Mesenchymal stem cell (in vitro differentiated cells and primary cell): Measurements from ENCODE around the gene HMGCL.
A peak's percentile ranks its signal among the peaks of the same experiment; 100 is the strongest.

Experiments used
- DNase-seq: peaks from one replicate; pipeline ENCODE4 v3.0.0-alpha.2; 2013
- H2AFZ ChIP-seq: one replicate; pipeline ENCODE4 v1.6.1; 2013; ENCODE audit warnings: low read depth, mild to moderate bottlenecking, control low read depth, inconsistent platforms, low read length, moderate library complexity
- H2AK5ac ChIP-seq: 2 replicates; pipeline ENCODE4 v1.6.1; 2013; ENCODE audit warnings: low read length, moderate library complexity, mild to moderate bottlenecking, inconsistent platforms; ENCODE audit not compliant: severe bottlenecking
- H2BK120ac ChIP-seq: one replicate; pipeline ENCODE4 v1.6.1; 2013; ENCODE audit warnings: low read depth, mild to moderate bottlenecking, inconsistent platforms, low read length, moderate library complexity
- H2BK12ac ChIP-seq, 2 experiments: one replicate each; pipeline ENCODE4 v1.6.1; 2013; ENCODE audit warnings: inconsistent platforms in 2 of 2, low read length in 2 of 2, mild to moderate bottlenecking in 2 of 2, moderate library complexity in 2 of 2, control low read depth in 1 of 2
- H2BK15ac ChIP-seq: one replicate; pipeline ENCODE4 v1.6.1; 2013; ENCODE audit warnings: mild to moderate bottlenecking, low read depth, inconsistent platforms; ENCODE audit not compliant: poor library complexity, severe bottlenecking
- H2BK5ac ChIP-seq: 2 replicates; pipeline ENCODE4 v1.6.1; 2013; ENCODE audit warnings: low read depth, mild to moderate bottlenecking, low read length, control low read depth, inconsistent platforms; ENCODE audit not compliant: poor library complexity, severe bottlenecking
- H3K14ac ChIP-seq, 2 experiments: one replicate each; pipeline ENCODE4 v1.6.1; 2013; ENCODE audit warnings: inconsistent platforms in 2 of 2, low read length in 2 of 2, control low read depth in 1 of 2, mild to moderate bottlenecking in 1 of 2, moderate library complexity in 1 of 2
- H3K18ac ChIP-seq, 2 experiments: one replicate each; pipeline ENCODE4 v1.6.1; 2013; ENCODE audit warnings: inconsistent platforms in 2 of 2, low read length in 2 of 2, control low read depth in 1 of 2, low read depth in 1 of 2, mild to moderate bottlenecking in 1 of 2
- H3K23ac ChIP-seq, 2 experiments: one replicate each; pipeline ENCODE4 v1.6.1; 2013; ENCODE audit warnings: inconsistent platforms in 2 of 2, low read length in 2 of 2, mild to moderate bottlenecking in 2 of 2, moderate library complexity in 2 of 2, control low read depth in 1 of 2
- H3K27ac ChIP-seq: 2 replicates; pipeline ENCODE4 v1.5.1; 2013; ENCODE audit warnings: mild to moderate bottlenecking, moderate library complexity, low read length, control low read depth, inconsistent platforms; ENCODE audit not compliant: poor library complexity, severe bottlenecking
- H3K27me3 ChIP-seq, 2 experiments: 2 replicates each; pipeline versions ENCODE4 v1.6.1 to v1.7.0; 2013; ENCODE audit warnings: low read length in 2 of 2, mild to moderate bottlenecking in 2 of 2, moderate library complexity in 2 of 2, control low read depth in 1 of 2, inconsistent platforms in 1 of 2; ENCODE audit not compliant: control insufficient read depth in 1 of 2, insufficient read depth in 1 of 2
- H3K36me3 ChIP-seq, 2 experiments: 2 replicates each; pipeline versions ENCODE4 v1.6.1 to v1.7.0; 2013; ENCODE audit warnings: low read length in 2 of 2, control low read depth in 1 of 2, inconsistent platforms in 1 of 2, low read depth in 1 of 2, mild to moderate bottlenecking in 1 of 2; ENCODE audit not compliant: insufficient read depth in 2 of 2, control insufficient read depth in 1 of 2
- H3K4ac ChIP-seq, 2 experiments: one replicate each; pipeline ENCODE4 v1.6.1; 2013; ENCODE audit warnings: inconsistent platforms in 2 of 2, low read length in 2 of 2, mild to moderate bottlenecking in 2 of 2, moderate library complexity in 2 of 2, control low read depth in 1 of 2, low read depth in 1 of 2
- H3K4me1 ChIP-seq: 2 replicates; pipeline ENCODE4 v1.6.1; 2013; ENCODE audit warnings: low read depth, low read length, control low read depth; ENCODE audit not compliant: control insufficient read depth, insufficient read depth
- H3K4me2 ChIP-seq: 2 replicates; pipeline ENCODE4 v1.6.1; 2013; ENCODE audit warnings: low read length, mild to moderate bottlenecking, inconsistent platforms; ENCODE audit not compliant: poor library complexity, severe bottlenecking
- H3K4me3 ChIP-seq, 2 experiments: 2 replicates each; pipeline versions ENCODE4 v1.5.1 to v1.7.0; 2013; ENCODE audit warnings: low read length in 2 of 2, mild to moderate bottlenecking in 2 of 2, control low read depth in 1 of 2, low read depth in 1 of 2; ENCODE audit not compliant: insufficient read depth in 1 of 2
- H3K79me1 ChIP-seq: replicated peaks from 2 replicates; pipeline ENCODE4 v1.6.1; 2013; ENCODE audit warnings: mild to moderate bottlenecking, control low read depth, low read length, inconsistent platforms; ENCODE audit not compliant: poor library complexity, severe bottlenecking
- H3K9ac ChIP-seq: 2 replicates; pipeline ENCODE4 v1.7.0; 2013; ENCODE audit warnings: mild to moderate bottlenecking, low read length, moderate library complexity
- H3K9me3 ChIP-seq: 2 replicates; pipeline ENCODE4 v1.7.0; 2013; ENCODE audit warnings: mild to moderate bottlenecking, low read length; ENCODE audit not compliant: control insufficient read depth
- H4K8ac ChIP-seq: one replicate; pipeline ENCODE4 v1.6.1; 2013; ENCODE audit warnings: inconsistent platforms, mild to moderate bottlenecking, low read length, moderate library complexity
- H4K91ac ChIP-seq: one replicate; pipeline ENCODE4 v1.6.1; 2013; ENCODE audit warnings: mild to moderate bottlenecking, low read length, inconsistent platforms
- WGBS: methylation state at CpG from one replicate; pipeline ENCODE4 v1.1.7; 2013; ENCODE audit warnings: mixed read lengths; 5-methylcytosine and 5-hydroxymethylcytosine counted together

Gene HMGCL

GRCh38 chr1:23814016-23814415, 11.2 kb downstream of the HMGCL start:
- Histone ChIP-seq H3K18ac (no peak overlapping the region), H3K4me1 (no peaks in the 10 kb centered on the region)

DNA sequence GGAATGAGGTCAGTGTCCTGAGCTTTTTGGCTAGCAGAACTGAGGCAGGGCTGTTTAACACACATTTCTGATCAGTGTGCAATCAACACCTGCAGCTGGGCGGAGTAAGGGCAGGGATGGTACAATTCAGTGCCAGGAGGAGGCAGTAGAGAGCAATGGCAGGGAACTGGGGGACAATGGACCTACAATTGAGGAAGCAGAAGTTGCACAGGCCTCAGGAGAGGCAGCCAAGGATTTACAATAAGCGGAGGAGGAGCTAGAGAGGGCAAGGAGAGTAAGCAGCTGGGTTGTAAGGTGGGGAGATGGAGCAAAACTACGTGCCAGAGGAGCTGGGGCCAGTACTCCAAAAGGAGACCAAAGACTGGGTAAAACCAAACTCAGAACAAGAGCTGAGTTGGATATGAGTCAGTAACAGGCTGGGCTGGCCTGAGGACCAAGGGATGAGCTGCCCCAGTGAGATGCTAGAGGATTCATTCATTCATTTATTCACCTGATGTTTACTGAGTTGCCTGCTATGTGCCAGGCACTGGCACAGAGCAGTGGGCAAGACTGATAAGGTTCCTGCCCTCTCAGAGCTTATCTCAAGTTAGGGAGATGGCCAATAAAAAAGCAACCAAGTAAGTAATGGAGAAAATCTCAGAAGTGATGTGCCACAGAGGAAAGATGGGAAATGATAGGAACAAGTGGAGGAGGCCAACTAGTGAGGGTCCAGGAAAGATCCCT, 14.2 kb downstream of the HMGCL start:
- WGBS, result 79% methylated on average over 3 of the region's 3 CpGs

More at GRCh38 chr1:23814016-23814415, 11.2 kb downstream of the HMGCL start:
- Histone ChIP-seq H3K9ac (no peak overlapping the region), H3K23ac (no peak overlapping the region), H2AFZ (no peak overlapping the region), H3K4me3 (no peak overlapping the region), H3K9me3 (no peaks in the 10 kb centered on the region), H3K14ac (no peak overlapping the region), H2AK5ac (no peak overlapping the region), H2BK120ac (no peak overlapping the region), H2BK5ac (no peak overlapping the region), H3K27ac (no peak overlapping the region), H3K79me1 (peaks cover 4% of the 10 kb centered on the region), H2BK12ac (no peak overlapping the region), H4K91ac (no peak overlapping the region), H2BK15ac (no peak overlapping the region), H3K4me2 (no peak overlapping the region), H3K27me3 (no peaks in the 10 kb centered on the region), H4K8ac (no peak overlapping the region), H3K36me3 (peaks cover 47 to 73% of the 10 kb centered on the region in 2 experiments), H3K4ac (no peak overlapping the region)
- WGBS, result 79% methylated on average over 4 of the region's 4 CpGs
- no peak for DNase-seq

DNA sequence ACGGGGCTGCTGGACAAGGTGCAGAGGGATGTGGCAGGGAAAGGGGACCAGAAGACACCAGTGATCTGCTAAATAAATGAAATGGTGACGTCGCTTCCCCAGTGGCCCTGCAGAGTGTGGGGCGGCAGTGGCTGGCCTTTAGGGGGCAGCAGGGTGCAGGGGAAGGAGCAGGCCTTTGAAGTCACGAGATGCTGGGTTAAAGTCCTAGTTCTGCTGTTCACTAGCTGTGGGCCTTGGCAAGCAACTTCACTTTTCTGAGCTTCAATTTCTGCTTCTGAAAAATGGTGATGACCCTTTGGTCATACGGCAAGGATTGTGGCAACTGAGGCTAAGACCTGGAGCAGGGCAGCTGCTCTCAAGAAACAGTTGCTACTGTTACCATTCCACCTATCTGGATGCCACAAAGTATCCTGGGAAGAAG, 15.5 kb downstream of the HMGCL start:
- Histone ChIP-seq H2BK120ac (no peak overlapping the region), H3K79me1 (no peaks in the 10 kb centered on the region), H2BK5ac (no peak overlapping the region), H4K91ac (no peak overlapping the region), H3K14ac (no peak overlapping the region), H2AFZ (no peak overlapping the region), H3K9me3 (no peaks in the 10 kb centered on the region), H2AK5ac (no peak overlapping the region), H2BK12ac (no peak overlapping the region), H3K4me3 (no peak overlapping the region), H3K9ac (peak overlapping the region; percentile 38), H3K4ac (no peak overlapping the region), H3K27ac (no peak overlapping the region), H3K18ac (no peak overlapping the region), H2BK15ac (no peak overlapping the region), H3K27me3 (no peaks in the 10 kb centered on the region), H3K23ac (no peak overlapping the region), H4K8ac (peak overlapping the region; percentile 53), H3K4me1 (no peaks in the 10 kb centered on the region), H3K36me3 (peaks cover 49 to 64% of the 10 kb centered on the region in 2 experiments), H3K4me2 (no peak overlapping the region)
- WGBS, result 39% methylated on average over 6 of the region's 6 CpGs
- peak; percentile 71 for DNase-seq

More for the DNA sequence above, 14.2 kb downstream of the HMGCL start:
- H2AFZ ChIP-seq, result no peak overlapping the region
- H2BK15ac ChIP-seq, result no peak overlapping the region
- H3K9ac ChIP-seq, result no peak overlapping the region
- no peak overlapping the region for H3K27ac ChIP-seq
- H3K18ac ChIP-seq, result no peak overlapping the region
- no peak overlapping the region for H2BK5ac ChIP-seq
- H2BK120ac ChIP-seq, result no peak overlapping the region
- H3K14ac ChIP-seq, result no peak overlapping the region
- peak; percentile 16 for DNase-seq
- no peak overlapping the region for H3K23ac ChIP-seq
- no peaks in the 10 kb centered on the region for H3K9me3 ChIP-seq
- no peak overlapping the region for H2AK5ac ChIP-seq
- no peaks in the 10 kb centered on the region for H3K27me3 ChIP-seq
- H3K36me3 ChIP-seq, result peaks cover 53 to 66% of the 10 kb centered on the region in 2 experiments
- no peak overlapping the region for H3K4me2 ChIP-seq
- H2BK12ac ChIP-seq, result no peak overlapping the region
- no peak overlapping the region for H3K4ac ChIP-seq
- no peak overlapping the region for H3K4me3 ChIP-seq
- H4K8ac ChIP-seq, result no peak overlapping the region
- no peaks in the 10 kb centered on the region for H3K79me1 ChIP-seq
- H3K4me1 ChIP-seq, result no peaks in the 10 kb centered on the region
- H4K91ac ChIP-seq, result no peak overlapping the region

- no peaks in the 10 kb centered on the region for H3K9me3 ChIP-seq
- H2AFZ ChIP-seq, result no peak overlapping the region
- no peak overlapping the region for H3K27ac ChIP-seq
- H2AK5ac ChIP-seq, result no peak overlapping the region
- no peak overlapping the region for H2BK12ac ChIP-seq
- no peak overlapping the region for H3K4ac ChIP-seq
- no peak overlapping the region for H3K23ac ChIP-seq
- H3K14ac ChIP-seq, result no peak overlapping the region
- DNase-seq, result no peak
- H4K8ac ChIP-seq, result no peak overlapping the region
- no peak overlapping the region for H4K91ac ChIP-seq
- no peak overlapping the region for H3K9ac ChIP-seq
- no peak overlapping the region for H3K4me3 ChIP-seq
- no peak overlapping the region for H3K18ac ChIP-seq
- H2BK120ac ChIP-seq, result no peak overlapping the region
- no peaks in the 10 kb centered on the region for H3K4me1 ChIP-seq
- no peaks in the 10 kb centered on the region for H3K27me3 ChIP-seq
- no peak overlapping the region for H2BK15ac ChIP-seq
- WGBS, result 85% methylated on average over 3 of the region's 3 CpGs
- H2BK5ac ChIP-seq, result no peak overlapping the region
- no peaks in the 10 kb centered on the region for H3K79me1 ChIP-seq
- H3K36me3 ChIP-seq, result peaks cover 44 to 64% of the 10 kb centered on the region in 2 experiments
- H3K4me2 ChIP-seq, result no peak overlapping the region
Observed at GRCh38 chr1:23807453-23807852, 17.8 kb downstream of the HMGCL start.
